Trophoblast cell (in vitro differentiated cells and primary cell): Measurements from ENCODE around the gene AHDC1.

Experiments used
- DNase-seq, 2 donors: peaks; one replicate each; pipeline ENCODE4 v3.0.0-alpha.2; 2016
- H2AFZ ChIP-seq: 2 replicates; pipeline ENCODE4 v1.6.1; 2013; ENCODE audit warnings: low read length, moderate library complexity, mild to moderate bottlenecking; ENCODE audit not compliant: insufficient read depth, poor library complexity
- H2AK5ac ChIP-seq: 2 replicates; pipeline ENCODE4 v1.6.1; 2013; ENCODE audit warnings: mild to moderate bottlenecking, low read length
- H2BK120ac ChIP-seq: 2 replicates; pipeline ENCODE4 v1.6.1; 2013; ENCODE audit warnings: low read length, mild to moderate bottlenecking, moderate library complexity; ENCODE audit not compliant: insufficient read depth, poor library complexity
- H2BK12ac ChIP-seq: 2 replicates; pipeline ENCODE4 v1.6.1; 2013; ENCODE audit warnings: mild to moderate bottlenecking, low read length, moderate library complexity
- H2BK5ac ChIP-seq: 2 replicates; pipeline ENCODE4 v1.6.1; 2013; ENCODE audit warnings: low read length, low read depth, moderate library complexity, mild to moderate bottlenecking; ENCODE audit not compliant: poor library complexity
- H3K14ac ChIP-seq: 2 replicates; pipeline ENCODE4 v1.6.1; 2013; ENCODE audit warnings: mild to moderate bottlenecking, low read length
- H3K18ac ChIP-seq: 2 replicates; pipeline ENCODE4 v1.6.1; 2013; ENCODE audit warnings: mild to moderate bottlenecking, low read length
- H3K23ac ChIP-seq: 2 replicates; pipeline ENCODE4 v1.6.1; 2013; ENCODE audit warnings: low read length
- H3K27ac ChIP-seq: 2 replicates; pipeline ENCODE4 v1.5.1; 2013; ENCODE audit warnings: low read depth, mild to moderate bottlenecking, inconsistent platforms, low read length, moderate library complexity
- H3K27me3 ChIP-seq: 2 replicates; pipeline ENCODE4 v1.6.1; 2013; ENCODE audit warnings: inconsistent platforms, mild to moderate bottlenecking, low read length, moderate library complexity; ENCODE audit not compliant: insufficient read depth
- H3K36me3 ChIP-seq, 2 experiments: 1 replicate in 1 of 2; 2 replicates in 1 of 2; pipeline ENCODE4 v1.6.1; 2013; ENCODE audit warnings: low read length in 2 of 2, mild to moderate bottlenecking in 2 of 2, moderate library complexity in 1 of 2; ENCODE audit not compliant: insufficient read depth in 2 of 2, control insufficient read depth in 1 of 2
- H3K4ac ChIP-seq: 2 replicates; pipeline ENCODE4 v1.6.1; 2013; ENCODE audit warnings: low read depth, mild to moderate bottlenecking, low read length, moderate library complexity
- H3K4me1 ChIP-seq, 2 experiments: 1 replicate in 1 of 2; 2 replicates in 1 of 2; pipeline ENCODE4 v1.6.1; 2013; ENCODE audit warnings: low read length in 2 of 2, mild to moderate bottlenecking in 2 of 2, moderate library complexity in 1 of 2; ENCODE audit not compliant: insufficient read depth in 2 of 2, control insufficient read depth in 1 of 2
- H3K4me2 ChIP-seq: 2 replicates; pipeline ENCODE4 v1.6.1; 2013; ENCODE audit warnings: inconsistent platforms, mild to moderate bottlenecking, low read length, moderate library complexity
- H3K4me3 ChIP-seq: 2 replicates; pipeline ENCODE4 v1.5.1; 2013; ENCODE audit warnings: mild to moderate bottlenecking, low read depth, low read length, inconsistent platforms
- H3K79me1 ChIP-seq: one replicate; pipeline ENCODE4 v1.6.1; 2013; ENCODE audit warnings: low read length
- H3K79me2 ChIP-seq: 2 replicates; pipeline ENCODE4 v1.6.1; 2013; ENCODE audit warnings: low read length, mild to moderate bottlenecking; ENCODE audit not compliant: control insufficient read depth, insufficient read depth, poor library complexity
- H3K9ac ChIP-seq: 2 replicates; pipeline ENCODE4 v1.6.1; 2013; ENCODE audit warnings: mild to moderate bottlenecking, low read length
- H3K9me3 ChIP-seq: 2 replicates; pipeline ENCODE4 v1.6.1; 2013; ENCODE audit warnings: low read depth, mild to moderate bottlenecking, control low read depth, inconsistent platforms, low read length; ENCODE audit not compliant: insufficient read depth
- H4K12ac ChIP-seq: 2 replicates; pipeline ENCODE4 v1.6.1; 2013; ENCODE audit warnings: low read depth, mild to moderate bottlenecking, low read length, moderate library complexity
- H4K8ac ChIP-seq: 2 replicates; pipeline ENCODE4 v1.6.1; 2013; ENCODE audit warnings: low read depth, mild to moderate bottlenecking, low read length, moderate library complexity
- H4K91ac ChIP-seq: one replicate; pipeline ENCODE4 v1.6.1; 2013; ENCODE audit warnings: low read depth, mild to moderate bottlenecking, low read length, moderate library complexity
- WGBS: extraction: QIAGEN DNeasy Blood & Tissue Kit; methylation state at CpG from one replicate; pipeline ENCODE4 v1.1.7; 2013; ENCODE audit warnings: missing lambda C conversion rate; ENCODE audit not compliant: insufficient read length, insufficient coverage; ENCODE audit errors: extremely low coverage; 5-methylcytosine and 5-hydroxymethylcytosine counted together

Gene AHDC1

DNA sequence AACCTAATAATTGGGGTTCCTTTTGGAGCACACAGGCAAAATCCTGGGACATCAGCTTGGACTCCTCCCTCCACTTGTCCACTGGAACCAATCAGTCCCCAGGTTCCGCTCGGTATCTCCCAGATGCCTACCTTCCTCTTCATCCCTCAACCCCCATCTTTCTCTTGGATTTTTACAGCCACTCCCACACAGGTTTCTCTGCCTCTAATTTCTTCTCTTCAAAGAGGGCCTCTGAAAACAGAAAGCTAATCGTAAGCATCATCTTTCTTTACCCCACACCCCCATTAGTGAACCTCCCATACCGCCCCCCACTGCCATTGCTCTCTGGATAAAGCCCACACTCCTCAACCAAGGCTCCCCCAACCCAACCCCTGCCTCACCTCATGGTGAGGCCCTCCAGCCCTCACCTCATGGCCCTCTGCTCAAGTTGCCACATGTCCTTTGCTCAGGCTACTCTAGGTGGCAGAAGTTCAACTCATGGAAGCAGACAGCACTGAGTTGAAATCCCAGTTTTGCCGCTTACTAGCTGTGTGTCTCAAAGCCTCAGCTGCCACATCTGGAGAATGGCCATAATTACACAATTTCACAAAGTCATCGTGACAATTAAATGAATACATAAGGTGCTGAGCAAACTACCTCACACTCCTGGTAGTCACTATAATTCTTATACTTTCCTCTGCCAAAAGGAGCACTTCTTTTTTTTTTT lies 95.8 kb downstream of the AHDC1 start:
- peak overlapping the region; percentile 16 for H2BK5ac ChIP-seq
- no peak overlapping the region for H3K18ac ChIP-seq
- H3K4ac ChIP-seq: no peak overlapping the region
- H3K27ac ChIP-seq: no peak overlapping the region
- H2AFZ ChIP-seq: peak overlapping the region; percentile 67
- no peak overlapping the region for H3K9ac ChIP-seq
- H3K4me1 ChIP-seq: peaks cover 16 to 19% of the 10 kb centered on the region in 2 experiments
- no peaks in the 10 kb centered on the region for H3K9me3 ChIP-seq
- peak overlapping the region; percentile 41 for H2AK5ac ChIP-seq
- no peak overlapping the region for H4K8ac ChIP-seq
- peak overlapping the region; percentile 60 for H4K91ac ChIP-seq
- H3K4me3 ChIP-seq: no peak overlapping the region
- DNase-seq: peak; percentile 60 to 68
- H3K27me3 ChIP-seq: no peaks in the 10 kb centered on the region
- peaks cover 7% of the 10 kb centered on the region for H3K79me2 ChIP-seq
- no CpG with 5 or more reads among the region's 6 CpGs for WGBS
- no peak overlapping the region for H3K23ac ChIP-seq
- H2BK120ac ChIP-seq: peak overlapping the region; percentile 23
- no peak overlapping the region for H4K12ac ChIP-seq
- H2BK12ac ChIP-seq: peak overlapping the region; percentile 92
- no peak overlapping the region for H3K14ac ChIP-seq
- H3K79me1 ChIP-seq: peaks cover 20% of the 10 kb centered on the region
- no peak overlapping the region for H3K4me2 ChIP-seq
- no peaks in the 10 kb centered on the region for H3K36me3 ChIP-seq

DNA sequence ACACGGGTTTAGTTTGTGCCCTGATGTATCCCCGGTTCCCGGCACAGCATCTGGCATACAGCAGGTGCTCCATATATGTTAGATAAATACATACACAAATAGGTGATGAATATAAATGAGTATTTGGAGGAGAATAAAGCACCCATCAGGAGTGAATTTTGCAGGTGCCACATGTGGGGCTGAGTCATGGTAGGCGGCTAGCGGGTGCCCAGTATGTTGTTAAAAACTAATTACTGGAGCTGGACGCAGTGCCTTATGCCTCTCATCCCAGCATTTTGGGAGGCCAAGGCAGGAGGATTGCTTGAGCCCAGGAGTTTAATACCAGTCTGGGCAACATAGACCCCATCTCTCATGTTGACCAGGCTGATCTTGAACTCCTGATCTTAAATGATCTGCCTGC lies 97.2 kb downstream of the AHDC1 start:
- Histone ChIP-seq H3K79me2 (peaks cover 7% of the 10 kb centered on the region), H3K79me1 (peaks cover 22% of the 10 kb centered on the region), H3K27ac (no peak overlapping the region), H3K9ac (no peak overlapping the region), H3K9me3 (no peaks in the 10 kb centered on the region), H3K18ac (no peak overlapping the region), H3K27me3 (no peaks in the 10 kb centered on the region), H2AFZ (no peak overlapping the region), H2AK5ac (no peak overlapping the region), H3K14ac (no peak overlapping the region), H2BK12ac (no peak overlapping the region), H3K36me3 (no peaks in the 10 kb centered on the region), H2BK120ac (no peak overlapping the region), H3K4me3 (no peak overlapping the region), H4K8ac (no peak overlapping the region), H4K12ac (no peak overlapping the region), H4K91ac (no peak overlapping the region), H3K23ac (no peak overlapping the region), H3K4me1 (peaks cover 19 to 21% of the 10 kb centered on the region in 2 experiments), H3K4me2 (no peak overlapping the region), H3K4ac (peak overlapping the region; percentile 34), H2BK5ac (no peak overlapping the region)
- no peak for DNase-seq
- no CpG with 5 or more reads among the region's 6 CpGs for WGBS

DNA sequence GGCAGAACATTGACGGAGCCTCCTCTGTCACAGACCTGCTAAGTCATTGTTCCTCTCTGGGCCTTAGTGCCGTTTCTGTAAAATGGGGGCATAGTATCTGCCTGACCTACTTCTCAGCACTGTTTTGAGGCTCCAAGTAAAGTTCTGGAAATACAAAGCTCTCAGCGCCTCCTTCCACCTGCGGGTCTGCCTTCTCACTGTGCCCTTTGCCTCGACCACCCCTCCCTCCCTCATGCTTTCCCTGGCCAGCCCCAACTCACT lies 98.6 kb downstream of the AHDC1 start:
- peak overlapping the region; percentile 88 for H2BK5ac ChIP-seq
- peak overlapping the region; percentile 85 for H2BK12ac ChIP-seq
- H3K27me3 ChIP-seq: no peaks in the 10 kb centered on the region
- peak overlapping the region; percentile 93 for H2BK120ac ChIP-seq
- no peaks in the 10 kb centered on the region for H3K9me3 ChIP-seq
- H3K4me1 ChIP-seq: peaks cover 19 to 21% of the 10 kb centered on the region in 2 experiments
- H3K4me3 ChIP-seq: no peak overlapping the region
- peak overlapping the region; percentile 90 for H2AK5ac ChIP-seq
- peak overlapping the region; percentile 72 for H4K8ac ChIP-seq
- no peak overlapping the region for H3K4me2 ChIP-seq
- DNase-seq: peak in 1 of 2 donors; percentile 33
- H3K18ac ChIP-seq: peak overlapping the region; percentile 42
- H3K14ac ChIP-seq: peak overlapping the region; percentile 78
- no peak overlapping the region for H3K23ac ChIP-seq
- peak overlapping the region; percentile 9 for H4K12ac ChIP-seq
- no peak overlapping the region for H2AFZ ChIP-seq
- no peaks in the 10 kb centered on the region for H3K36me3 ChIP-seq
- H3K79me2 ChIP-seq: peaks cover 7% of the 10 kb centered on the region
- H3K79me1 ChIP-seq: peaks cover 22% of the 10 kb centered on the region
- H4K91ac ChIP-seq: peak overlapping the region; percentile 96
- no peak overlapping the region for H3K9ac ChIP-seq
- peak overlapping the region; percentile 96 for H3K27ac ChIP-seq
- no CpG with 5 or more reads among the region's 5 CpGs for WGBS
- peak overlapping the region; percentile 60 for H3K4ac ChIP-seq

DNA sequence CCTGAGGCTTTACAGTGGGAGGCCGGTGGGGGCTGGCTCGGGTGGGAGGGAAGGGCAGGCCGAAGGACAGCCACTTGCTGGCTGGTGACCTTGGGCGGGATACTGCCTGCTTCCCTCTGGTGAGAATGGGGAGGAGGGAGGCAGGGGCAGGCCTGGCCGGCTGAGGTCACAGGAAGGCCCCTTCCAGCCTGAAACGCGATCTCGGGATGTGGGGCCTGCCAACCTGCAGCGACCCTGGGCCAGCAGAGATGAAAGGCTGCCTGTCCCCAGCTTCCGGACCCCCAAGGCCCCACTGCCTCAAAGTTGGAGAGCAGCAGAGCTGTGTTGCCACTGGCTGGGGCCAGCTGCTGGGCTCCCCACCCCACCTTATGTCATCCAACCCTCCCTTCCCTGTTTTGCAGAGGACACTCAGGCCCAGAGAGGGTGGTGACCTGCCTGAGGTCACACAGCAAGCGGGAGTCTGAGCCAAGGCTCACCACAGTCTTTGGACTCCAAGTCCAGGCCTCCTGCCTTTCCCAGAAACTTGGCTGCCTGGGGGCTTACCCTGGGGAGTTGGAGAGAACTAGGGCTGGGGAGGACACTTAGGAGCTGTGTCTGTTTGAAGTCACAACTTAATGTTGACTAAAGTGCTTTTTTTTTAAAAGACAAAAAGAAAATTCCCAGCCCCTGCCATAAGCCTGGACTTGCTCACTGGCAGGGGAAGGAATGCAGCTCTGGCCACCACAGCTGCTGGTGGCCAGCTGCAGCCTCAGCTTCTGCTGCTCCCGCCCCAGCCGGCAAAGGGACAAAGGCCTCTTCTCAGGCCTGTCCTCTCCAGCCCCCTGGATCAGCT lies 99.1 kb downstream of the AHDC1 start:
- Histone ChIP-seq H4K91ac (peak overlapping the region; percentile 96), H2BK5ac (peak overlapping the region; percentile 95), H2AFZ (peak overlapping the region; percentile 20), H3K9ac (no peak overlapping the region), H3K4me2 (peak overlapping the region; percentile 21), H3K36me3 (no peaks in the 10 kb centered on the region), H3K27me3 (no peaks in the 10 kb centered on the region), H2BK120ac (peak overlapping the region; percentile 94), H4K12ac (peak overlapping the region; percentile 61), H4K8ac (peak overlapping the region; percentile 89), H3K79me1 (peaks cover 22% of the 10 kb centered on the region), H3K27ac (peak overlapping the region; percentile 99), H3K79me2 (peaks cover 7% of the 10 kb centered on the region), H3K18ac (peak overlapping the region; percentile 86), H3K23ac (no peak overlapping the region), H2AK5ac (peak overlapping the region; percentile 90), H2BK12ac (peak overlapping the region; percentile 85), H3K4me3 (no peak overlapping the region), H3K9me3 (no peaks in the 10 kb centered on the region), H3K4me1 (peaks cover 19 to 21% of the 10 kb centered on the region in 2 experiments), H3K14ac (peak overlapping the region; percentile 90), H3K4ac (peak overlapping the region; percentile 71)
- WGBS: no CpG with 5 or more reads among the region's 13 CpGs
- DNase-seq: peak; percentile 76 to 77
